HG02852 (cell line): ENCODE results near the gene SECISBP2.

Experiments used
- ATAC-seq: cut with Tn5 transposase; IDR thresholded peaks from one replicate; pipeline ENCODE4 v1.9.1; 2021; ENCODE audit warnings: mild to moderate bottlenecking, moderate library complexity; ENCODE audit not compliant: unreplicated experiment

The SECISBP2 gene

DNA sequence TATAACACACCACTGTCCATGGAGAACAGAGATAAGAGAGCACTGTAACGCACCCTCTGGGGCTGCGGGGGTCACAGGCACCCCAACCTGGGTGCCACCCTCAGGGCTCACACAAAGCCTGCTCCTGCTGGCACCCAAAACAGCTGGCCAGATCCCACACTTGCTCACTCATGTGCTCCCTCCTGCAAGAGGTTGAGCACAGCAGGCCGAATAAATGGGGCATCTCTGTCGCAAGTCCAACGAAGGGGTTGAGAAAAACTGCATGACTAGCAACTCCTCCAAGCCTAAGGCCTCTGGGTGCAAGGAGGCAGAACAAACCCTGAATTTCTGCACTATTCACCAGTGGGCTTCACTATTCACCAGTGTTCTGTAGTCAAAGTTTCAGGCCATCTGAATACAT lies 80.3 kb downstream of the SECISBP2 start:
- ATAC-seq: no peak

DNA sequence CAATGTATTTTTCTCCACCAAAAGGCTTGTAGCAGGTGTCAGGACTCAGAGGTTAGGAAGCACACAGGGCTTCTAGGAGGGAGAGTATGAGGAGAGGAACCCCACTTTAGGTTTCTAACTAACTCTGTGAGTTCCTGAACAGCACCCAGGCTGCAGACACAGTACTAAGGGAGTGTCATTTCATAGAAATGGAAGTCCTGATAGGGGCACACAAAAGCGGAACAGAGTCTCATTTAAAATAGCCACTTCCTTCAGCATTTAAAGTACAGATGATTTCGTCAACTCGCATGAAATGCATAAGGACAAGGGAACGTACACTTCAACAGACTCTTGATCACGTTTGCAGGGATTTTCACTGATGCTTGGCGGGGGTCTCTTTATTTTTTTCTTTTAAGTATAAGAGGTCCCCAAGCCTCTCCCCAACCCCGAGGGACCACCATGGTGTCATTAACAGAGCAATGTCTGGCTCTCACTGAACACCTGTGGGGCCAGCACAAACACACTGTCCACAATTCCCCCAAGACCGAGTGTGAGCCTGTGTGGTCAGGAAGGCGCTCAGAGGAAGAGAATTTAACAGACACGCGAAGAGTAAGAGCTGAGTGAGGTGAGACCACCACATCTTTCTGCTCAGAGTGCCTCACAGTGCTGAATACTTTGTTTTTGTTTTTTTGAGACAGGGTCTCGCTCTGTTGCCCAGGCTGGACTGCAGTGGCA lies 82.3 kb downstream of the SECISBP2 start:
- peak; percentile 82 for ATAC-seq

DNA sequence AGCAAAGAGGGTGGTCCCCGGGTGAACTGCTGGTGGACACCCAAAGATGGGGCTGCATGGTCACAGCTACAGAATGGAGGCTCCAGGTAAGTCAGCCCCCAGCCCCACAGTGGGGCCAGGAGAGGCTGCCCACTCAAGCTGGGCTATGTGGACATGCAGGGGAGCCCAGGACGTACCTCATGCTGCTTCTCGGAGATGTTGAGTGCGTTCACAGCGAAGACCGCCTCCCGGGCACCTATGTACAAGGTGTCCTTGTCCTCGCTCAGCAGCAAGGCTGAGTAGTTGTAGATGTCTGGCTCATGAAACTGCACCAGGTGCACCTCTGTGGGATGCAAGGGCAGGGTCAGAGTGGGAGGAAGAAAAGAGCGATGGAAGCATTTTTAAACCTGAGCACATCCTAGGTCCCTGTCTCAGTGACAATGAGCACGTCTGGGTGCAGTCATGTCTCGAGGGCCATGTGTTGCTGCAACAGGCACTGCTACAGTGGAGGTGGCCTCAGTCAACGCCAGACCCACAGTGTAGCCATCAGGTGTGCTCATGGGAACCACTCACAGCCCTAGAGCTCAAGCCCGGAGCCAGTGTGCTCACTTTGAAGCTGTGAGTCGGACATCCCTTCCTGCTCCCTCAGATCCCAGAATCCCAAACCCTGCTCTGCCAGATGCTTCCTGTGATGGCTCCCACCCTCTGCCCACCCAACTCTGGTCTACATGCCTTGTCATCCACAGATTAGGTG lies 84.6 kb downstream of the SECISBP2 start:
- ATAC-seq: no peak

DNA sequence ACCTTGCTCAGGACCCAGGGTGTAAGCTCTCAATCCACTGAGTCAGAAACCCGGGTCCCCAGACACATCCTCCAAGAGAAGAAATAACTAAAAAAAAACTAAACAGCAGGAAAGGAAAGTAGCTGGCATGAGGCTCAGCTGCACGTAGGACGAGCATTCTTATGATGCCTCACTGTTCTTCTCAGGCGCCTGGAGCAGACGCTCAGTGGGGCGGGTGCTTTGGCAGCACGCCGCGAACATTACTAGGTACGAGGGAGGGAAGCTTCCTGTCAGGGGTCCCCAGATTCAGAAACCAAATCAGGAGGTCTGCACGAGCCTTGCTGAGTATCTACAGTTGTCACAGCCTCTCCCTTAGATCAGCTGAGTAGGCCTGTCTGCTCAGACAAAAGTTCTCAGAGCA lies 85.8 kb downstream of the SECISBP2 start:
- ATAC-seq: no peak

DNA sequence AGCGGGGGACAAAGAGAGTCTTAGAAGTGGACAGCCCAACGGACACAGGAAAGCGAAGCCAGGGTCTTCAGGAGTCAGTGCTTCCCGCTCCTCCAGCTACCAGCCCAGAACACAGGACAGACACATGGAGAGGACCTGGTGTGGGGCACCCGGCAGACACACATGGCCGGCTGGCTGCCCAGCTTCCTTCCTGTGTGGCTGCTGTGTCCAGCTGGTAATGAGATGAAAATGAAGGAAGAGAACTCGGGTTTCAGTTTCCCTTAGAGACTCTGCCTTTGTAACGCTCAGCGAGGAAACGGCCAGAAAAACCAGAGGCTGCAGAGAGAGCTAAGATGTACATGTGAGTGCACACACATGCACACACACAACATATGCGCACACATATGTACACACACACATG lies 87.5 kb downstream of the SECISBP2 start:
- ATAC-seq: peak; percentile 46

DNA sequence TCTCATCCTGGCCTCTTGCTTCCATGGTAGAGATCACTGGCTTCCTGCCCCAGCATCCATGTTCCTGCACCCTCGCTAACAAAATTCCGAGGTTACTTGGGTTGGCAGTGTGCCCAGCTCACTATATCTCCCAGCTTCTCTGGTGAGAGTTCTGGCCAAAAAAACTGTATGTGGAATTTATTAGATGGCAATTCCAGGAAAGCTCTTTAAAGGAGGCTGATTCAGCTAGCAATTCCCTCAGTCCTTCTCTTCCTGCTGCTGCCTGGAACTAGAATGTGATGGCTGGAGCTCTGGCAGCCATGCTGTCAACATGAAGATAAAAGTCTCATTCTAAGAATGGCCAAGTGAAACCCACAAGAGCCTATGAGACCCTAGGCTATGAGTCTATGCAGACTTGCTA lies 88.8 kb downstream of the SECISBP2 start:
- ATAC-seq: no peak

DNA sequence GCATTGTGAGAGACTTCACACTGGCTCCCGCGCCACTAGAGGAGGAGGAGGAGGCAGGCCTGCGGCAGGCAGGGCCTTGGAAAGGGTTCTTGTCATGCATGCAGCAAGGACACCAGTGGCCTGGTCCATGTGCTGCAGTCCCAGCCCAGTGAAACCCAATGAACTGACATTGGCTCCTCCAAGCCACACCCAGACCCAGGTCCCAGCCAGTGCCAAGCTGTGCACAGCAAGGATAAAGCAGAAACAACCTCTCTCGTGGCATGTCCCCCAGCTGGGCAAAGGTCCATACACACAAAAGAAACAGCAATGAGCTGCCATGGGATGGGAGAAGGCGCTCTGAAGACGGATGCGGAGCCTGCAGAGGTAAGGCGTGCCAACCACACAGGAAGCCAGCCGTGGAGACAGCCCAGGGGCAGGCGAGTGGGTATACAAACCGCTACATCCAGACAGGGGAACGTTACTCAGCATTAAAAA lies 90.4 kb downstream of the SECISBP2 start:
- no peak for ATAC-seq
